Colonic mucosa (tissue), 4 donors: Measurements from ENCODE around the gene EBI3. TPM values are rescaled to one million over a fixed set of nuclear protein-coding genes. Genes with fewer than 3 reads are reported as not detected.

Experiments used
- DNase-seq: peaks from one replicate; pipeline ENCODE4 v3.0.0-alpha.2; 2020
- H3K27ac ChIP-seq: fragments of 200-600 bp; one replicate; pipeline ENCODE4 v1.8.0; 2021
- H3K27me3 ChIP-seq: fragments of 200-600 bp; one replicate; pipeline ENCODE4 v1.8.0; 2021
- H3K36me3 ChIP-seq: fragments of 200-600 bp; one replicate; pipeline ENCODE4 v1.8.0; 2021
- H3K4me1 ChIP-seq: fragments of 200-600 bp; one replicate; pipeline ENCODE4 v1.8.0; 2021; ENCODE audit warnings: mild to moderate bottlenecking
- H3K4me3 ChIP-seq: fragments of 200-600 bp; one replicate; pipeline ENCODE4 v1.8.0; 2021
- H3K9ac ChIP-seq, 2 donors: one replicate each; pipeline ENCODE4 v1.7.0; 2013; ENCODE audit warnings: control low read depth in 2 of 2, low read depth in 2 of 2, low read length in 2 of 2
- H3K9me3 ChIP-seq: fragments of 200-600 bp; one replicate; pipeline ENCODE4 v1.8.0; 2021
- intact Hi-C: fragments of 100-400 bp; cut with DNase I; formaldehyde crosslinking; loops from one replicate; pipeline ENCODE4 v1.14.1; 2022
- total RNA-seq, 2 donors: library from RNA; stranded (reverse); fragmentation: NEBNext Ultra II Directional in 1 of 2; extraction: Animal tissue kit (Norgen Biotek cat#: 25700) in 1 of 2; gene quantifications; one replicate each; pipeline ENCODE4 v1.2.1, GENCODE V29; 2021
- TF ChIP-seq, protein P1 (sequence below): fragments of 200-600 bp; IDR thresholded peaks from one replicate; pipeline ENCODE4 v1.8.0; 2022; ENCODE audit warnings: antibody characterized with exemption, mild to moderate bottlenecking
- donor health status: healthy.
- donor health status: DM: no; HTN: no; CAD: no.
- donor health status: DM: no; HTN: no; CAD: no.

Gene EBI3
- total RNA-seq, 2 donors from 2014 or later = 0.56 to 1.6 TPM

DNA sequence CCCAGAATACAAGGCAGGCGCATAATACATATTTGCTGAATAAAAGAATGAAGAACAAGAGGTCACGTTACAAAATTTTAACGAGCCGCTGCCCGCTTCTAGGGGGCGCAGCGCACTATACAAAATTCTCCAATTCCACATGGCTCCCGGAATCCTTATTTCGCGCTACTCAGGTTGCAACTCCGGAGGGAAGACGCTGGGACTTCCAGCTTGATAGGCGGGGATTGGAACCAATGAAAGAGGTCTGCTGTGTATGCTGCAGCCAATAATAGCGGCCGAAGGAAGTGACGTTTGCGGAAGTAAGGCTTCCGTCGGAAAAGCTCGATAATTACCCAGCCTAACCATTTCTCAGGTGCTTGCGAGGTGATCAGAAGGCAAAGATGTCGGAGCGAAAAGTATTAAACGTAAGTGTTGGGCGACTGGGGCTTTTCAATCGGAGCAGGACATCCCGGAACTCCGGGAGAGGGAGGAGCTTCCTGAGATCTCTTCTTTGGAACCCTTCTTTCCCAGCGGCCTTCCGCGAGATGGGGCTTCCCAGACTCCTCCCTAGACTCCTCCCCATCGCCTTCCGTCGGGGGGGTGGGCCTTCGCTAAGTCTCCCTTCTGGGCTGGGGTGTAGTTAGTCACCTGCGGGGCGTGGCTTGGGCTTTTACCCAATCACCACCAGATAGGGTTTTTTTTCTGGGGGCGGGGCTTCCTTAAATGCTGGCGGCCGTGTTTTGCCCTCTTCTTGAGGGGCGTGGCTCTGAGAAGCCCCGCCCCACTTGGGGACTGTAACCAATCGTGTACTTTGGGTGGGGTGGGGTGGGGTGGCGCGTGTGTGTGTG is 17.7 kb downstream of the EBI3 start, which contains the start of gene YJU2:
Gene YJU2, plus strand, starts transcription at position 314 of the 827 bp plus-strand sequence. Its CDS starts 67 bp downstream, at position 381.
- Histone ChIP-seq H3K4me1 (no peaks in the 10 kb centered on the region), H3K9ac (peak within 1 kb of the TSS; percentile 61 to 70), H3K36me3 (peaks cover 16% of the 10 kb centered on the region), H3K4me3 (peak within 1 kb of the TSS; percentile 63), H3K27ac (peak within 1 kb of the TSS; percentile 96), H3K27me3 (no peaks in the 10 kb centered on the region), H3K9me3 (no peaks in the 10 kb centered on the region)
- TF ChIP-seq, protein P1, sequence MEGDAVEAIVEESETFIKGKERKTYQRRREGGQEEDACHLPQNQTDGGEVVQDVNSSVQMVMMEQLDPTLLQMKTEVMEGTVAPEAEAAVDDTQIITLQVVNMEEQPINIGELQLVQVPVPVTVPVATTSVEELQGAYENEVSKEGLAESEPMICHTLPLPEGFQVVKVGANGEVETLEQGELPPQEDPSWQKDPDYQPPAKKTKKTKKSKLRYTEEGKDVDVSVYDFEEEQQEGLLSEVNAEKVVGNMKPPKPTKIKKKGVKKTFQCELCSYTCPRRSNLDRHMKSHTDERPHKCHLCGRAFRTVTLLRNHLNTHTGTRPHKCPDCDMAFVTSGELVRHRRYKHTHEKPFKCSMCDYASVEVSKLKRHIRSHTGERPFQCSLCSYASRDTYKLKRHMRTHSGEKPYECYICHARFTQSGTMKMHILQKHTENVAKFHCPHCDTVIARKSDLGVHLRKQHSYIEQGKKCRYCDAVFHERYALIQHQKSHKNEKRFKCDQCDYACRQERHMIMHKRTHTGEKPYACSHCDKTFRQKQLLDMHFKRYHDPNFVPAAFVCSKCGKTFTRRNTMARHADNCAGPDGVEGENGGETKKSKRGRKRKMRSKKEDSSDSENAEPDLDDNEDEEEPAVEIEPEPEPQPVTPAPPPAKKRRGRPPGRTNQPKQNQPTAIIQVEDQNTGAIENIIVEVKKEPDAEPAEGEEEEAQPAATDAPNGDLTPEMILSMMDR = no peak
- intact Hi-C loops = no loop called here
- peak; percentile 100 for DNase-seq

DNA sequence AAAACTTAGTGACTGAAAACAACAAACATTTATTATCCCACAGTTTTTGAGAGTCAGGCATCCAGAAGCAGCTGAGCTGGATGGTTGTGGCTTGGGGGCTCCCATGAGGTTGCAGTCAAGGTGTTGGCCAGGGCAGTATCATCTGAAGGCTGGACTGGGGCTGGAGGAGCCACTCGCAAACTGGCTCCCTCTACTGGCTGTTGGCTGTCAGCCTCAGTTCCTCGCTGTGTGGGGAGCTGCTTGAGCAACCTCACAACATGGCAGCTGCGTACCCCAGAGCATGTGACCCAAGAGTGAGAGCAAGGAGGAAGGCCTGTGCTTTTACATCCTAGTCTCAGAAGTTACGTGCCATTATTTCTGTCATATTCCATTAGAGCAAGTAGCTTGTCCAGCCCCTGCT is 27.2 kb downstream of the EBI3 start:
- Histone ChIP-seq H3K4me3 (no peak overlapping the region), H3K9me3 (no peaks in the 10 kb centered on the region), H3K9ac (no peak overlapping the region), H3K27ac (no peak overlapping the region), H3K36me3 (peaks cover 17% of the 10 kb centered on the region), H3K27me3 (no peaks in the 10 kb centered on the region), H3K4me1 (no peaks in the 10 kb centered on the region)
- TF ChIP-seq, protein P1 = no peak
- intact Hi-C loops = no loop called here
- no peak for DNase-seq

DNA sequence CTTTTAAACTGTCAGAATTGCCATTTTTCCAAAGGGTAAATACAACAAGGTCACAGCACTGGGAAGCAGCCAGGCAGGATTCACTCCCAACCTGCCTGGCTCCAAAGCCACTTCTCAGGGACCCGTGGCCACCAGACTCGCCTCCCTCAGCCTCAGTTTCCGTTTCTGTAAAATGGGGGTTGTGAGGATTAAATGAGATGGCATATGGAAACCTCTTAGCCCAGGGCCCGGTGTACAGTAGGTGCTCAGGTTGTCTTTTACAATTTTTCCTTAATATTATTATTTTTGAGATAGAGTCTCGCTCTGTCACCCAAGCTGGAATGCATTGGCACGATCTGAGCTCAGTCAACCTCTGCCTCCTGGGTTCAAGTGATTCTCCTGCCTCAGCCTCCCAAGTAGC is 27.7 kb downstream of the EBI3 start:
- H3K9me3 ChIP-seq = no peaks in the 10 kb centered on the region
- H3K27me3 ChIP-seq = no peaks in the 10 kb centered on the region
- no peak overlapping the region for H3K9ac ChIP-seq
- peaks cover 17% of the 10 kb centered on the region for H3K36me3 ChIP-seq
- intact Hi-C loops = no loop called here
- no peak overlapping the region for H3K27ac ChIP-seq
- H3K4me3 ChIP-seq = no peak overlapping the region
- no peak for DNase-seq
- TF ChIP-seq, protein P1 = no peak
- no peaks in the 10 kb centered on the region for H3K4me1 ChIP-seq

DNA sequence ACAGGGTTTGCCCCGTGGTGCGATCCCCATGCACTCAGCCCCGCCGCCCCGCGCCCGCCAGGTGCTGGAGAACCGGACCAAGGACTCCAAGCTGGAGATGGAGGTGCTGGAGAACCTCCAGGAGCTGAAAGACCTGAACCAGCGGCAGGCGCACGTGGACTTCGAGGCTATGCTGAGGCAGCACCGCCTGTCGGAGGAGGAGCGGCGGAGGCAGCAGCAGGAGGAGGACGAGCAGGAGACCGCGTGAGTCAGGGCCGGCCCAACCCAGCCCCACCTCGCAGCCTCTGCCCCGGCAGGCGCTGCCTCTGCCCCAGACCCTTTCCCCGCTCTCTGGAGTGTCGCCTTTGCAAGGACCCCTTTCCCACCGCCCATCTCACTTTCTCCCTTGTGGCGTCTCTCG is 28.9 kb downstream of the EBI3 start:
- Histone ChIP-seq H3K9ac (no peak overlapping the region), H3K9me3 (no peaks in the 10 kb centered on the region), H3K36me3 (peaks cover 11% of the 10 kb centered on the region), H3K4me1 (no peaks in the 10 kb centered on the region), H3K27ac (no peak overlapping the region), H3K27me3 (no peaks in the 10 kb centered on the region), H3K4me3 (no peak overlapping the region)
- intact Hi-C loops = no loop called here
- no peak for DNase-seq
- TF ChIP-seq, protein P1 = no peak

DNA sequence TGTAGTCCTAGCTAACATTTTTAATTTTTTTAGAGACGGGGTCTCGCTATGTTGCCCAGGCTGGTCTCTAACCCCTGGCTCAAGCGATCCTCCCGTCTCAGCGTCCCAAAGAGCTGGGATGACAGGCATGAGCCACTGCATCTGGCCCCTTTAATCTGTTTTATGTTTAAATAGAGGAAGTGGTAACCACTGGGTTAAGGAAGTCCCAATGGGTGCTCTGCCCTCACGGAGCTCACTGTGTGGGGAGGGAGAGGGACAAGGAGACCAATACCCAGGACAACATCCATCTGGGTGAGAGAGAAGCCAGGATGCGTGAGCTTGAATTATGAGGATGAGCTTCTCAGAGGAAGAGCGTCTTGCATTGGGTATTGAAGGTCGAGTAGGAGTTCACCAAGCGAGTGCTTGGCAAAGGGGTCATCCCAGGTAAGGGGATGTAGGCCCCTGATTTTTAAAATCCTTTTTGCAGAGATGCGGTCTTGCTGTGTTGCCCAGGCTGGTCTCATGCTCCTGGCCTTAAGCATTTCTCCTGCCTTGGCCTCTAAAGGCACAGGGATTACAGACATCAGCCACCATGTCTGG is 31.4 kb downstream of the EBI3 start:
- H3K36me3 ChIP-seq = no peaks in the 10 kb centered on the region
- TF ChIP-seq, protein P1 = no peak
- no peaks in the 10 kb centered on the region for H3K4me1 ChIP-seq
- intact Hi-C loops = no loop called here
- no peak overlapping the region for H3K4me3 ChIP-seq
- no peaks in the 10 kb centered on the region for H3K9me3 ChIP-seq
- no peak overlapping the region for H3K9ac ChIP-seq
- no peak for DNase-seq
- H3K27me3 ChIP-seq = no peaks in the 10 kb centered on the region
- no peak overlapping the region for H3K27ac ChIP-seq
